ENCODE results near the gene NR2E1.

Gene NR2E1

DNA sequence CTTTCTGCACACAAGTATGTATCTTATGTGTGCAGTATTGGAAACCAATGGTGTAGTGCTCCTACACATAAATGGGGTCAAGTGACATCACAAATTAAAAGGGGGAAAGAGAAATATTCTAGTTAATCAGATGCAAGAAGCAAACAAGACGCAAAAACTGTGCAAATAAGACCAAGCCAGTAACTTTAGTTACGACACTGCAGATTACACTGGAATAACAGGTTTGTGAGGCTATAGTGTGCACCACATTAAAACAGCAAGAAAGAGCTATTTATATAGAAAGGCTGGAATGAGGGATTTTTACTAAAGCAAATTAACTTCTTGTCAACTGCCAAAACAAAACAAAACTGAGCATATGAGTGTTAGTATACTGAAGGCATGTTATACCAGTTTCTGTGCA is 45.8 kb downstream of the NR2E1 start:
- DNase-seq: no peak

DNA sequence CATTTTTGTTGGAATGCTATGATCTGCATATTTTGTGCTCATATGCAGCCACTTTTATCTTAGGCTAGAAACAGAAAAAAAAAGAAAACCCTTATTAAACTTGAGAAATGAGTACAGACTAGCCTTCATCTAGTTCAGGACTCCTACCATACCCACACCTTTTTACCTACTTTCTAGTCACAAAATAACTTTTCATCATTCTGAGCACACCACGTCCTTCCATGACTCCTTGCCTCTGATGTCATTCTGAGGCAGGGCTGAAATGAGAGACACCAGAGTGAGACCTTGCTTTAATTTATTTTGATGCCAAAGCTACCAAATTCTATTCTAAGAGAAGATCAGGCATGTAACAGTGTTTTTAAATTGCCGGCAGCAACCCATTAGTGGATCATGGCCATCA is 56.2 kb downstream of the NR2E1 start:
- DNase-seq: no peak

- DNase-seq: no peak
These were observed 56.7 kb downstream of the NR2E1 start for GRCh38 chr6:108222504-108222903.

DNA sequence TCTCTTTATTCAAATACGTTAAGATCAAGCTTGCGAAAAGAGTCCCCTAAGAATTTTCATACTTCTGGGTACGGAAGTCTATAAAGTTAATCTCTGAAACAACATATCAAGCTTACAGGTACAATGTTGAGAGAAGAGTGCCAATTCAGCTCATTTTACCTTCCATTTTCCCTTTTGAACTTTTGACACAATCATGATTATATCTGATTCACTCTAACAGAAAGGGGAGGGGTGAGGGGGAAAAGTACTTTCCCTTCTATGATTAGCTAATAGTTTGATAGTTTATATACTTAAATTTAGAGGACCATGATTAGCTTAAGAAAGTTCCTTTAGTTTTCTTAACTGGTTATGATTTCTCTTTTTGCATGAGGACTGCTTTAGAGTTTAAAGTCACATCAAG is 61.5 kb downstream of the NR2E1 start:
- no peak for DNase-seq

- DNase-seq: no peak
These were observed 62.6 kb downstream of the NR2E1 start for GRCh38 chr6:108228416-108228815.

DNA sequence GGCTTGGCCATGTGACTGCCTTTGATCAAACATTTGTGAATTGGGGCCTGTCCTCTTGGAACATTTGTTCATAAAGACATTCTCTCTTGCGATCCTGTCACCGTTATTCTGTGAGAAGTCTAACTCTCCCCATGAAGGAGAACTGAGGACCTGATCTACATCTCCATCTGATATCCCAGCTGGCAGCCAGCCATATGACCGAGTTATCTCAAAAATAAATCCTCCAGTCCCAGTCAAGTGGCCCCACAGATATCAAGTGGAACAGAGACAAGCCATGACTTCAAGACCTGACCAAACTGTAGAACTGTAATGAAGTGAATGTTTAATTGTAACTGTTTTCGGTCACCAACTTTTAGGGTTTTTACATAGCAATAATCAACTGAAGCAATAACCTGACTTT is 69.3 kb downstream of the NR2E1 start:
- no peak for DNase-seq

DNA sequence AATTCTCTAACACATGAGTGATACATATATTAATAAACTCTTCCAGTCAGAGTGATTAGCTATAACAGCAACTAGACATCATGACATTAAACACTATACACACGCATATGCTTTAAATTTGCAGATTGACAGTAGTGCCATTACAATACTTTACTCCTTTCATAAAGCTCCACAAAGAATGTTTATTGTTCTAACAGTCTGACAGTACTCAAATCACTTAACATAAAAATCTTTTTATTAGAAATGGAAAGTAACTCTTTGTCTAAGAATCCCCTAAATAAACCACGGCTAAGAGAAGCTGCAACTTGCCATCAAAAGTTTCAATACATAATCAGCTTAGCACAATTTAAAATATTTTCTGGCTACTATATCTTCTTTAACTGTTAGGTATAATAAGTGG is 71.0 kb downstream of the NR2E1 start:
- DNase-seq: no peak

DNA sequence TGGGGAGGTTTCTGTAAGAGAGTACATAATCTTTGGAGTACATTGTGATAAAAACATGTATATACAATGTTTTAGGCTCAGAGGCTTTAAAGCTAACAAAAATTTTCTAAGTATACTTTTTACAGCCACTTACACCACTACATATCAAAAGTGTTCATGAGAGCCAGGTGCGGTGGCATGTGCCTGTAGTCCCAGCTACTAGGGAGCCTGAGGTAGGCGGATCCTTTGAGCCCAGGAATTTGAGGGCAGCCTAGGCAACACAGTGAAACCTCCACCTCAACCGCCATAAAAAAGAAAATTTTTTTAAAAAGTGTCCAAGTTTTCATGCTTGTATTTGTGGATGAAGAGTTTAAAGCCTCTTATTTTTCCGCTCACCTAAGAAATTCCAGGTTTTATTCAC is 72.5 kb downstream of the NR2E1 start:
- DNase-seq: no peak

All from HCEC 1CT (cell line).